Stimulated activated CD8-positive, alpha-beta memory T cell treated with anti-CD3 and anti-CD28 coated beads, Interleukin-4, amount 100 ng/mL, for 48 hours (primary cell): ENCODE measurements around the gene GSN.

ENCODE experiments used
- DNase-seq: peaks from one replicate; pipeline ENCODE4 v3.0.0-alpha.2; 2020

Gene GSN

DNA sequence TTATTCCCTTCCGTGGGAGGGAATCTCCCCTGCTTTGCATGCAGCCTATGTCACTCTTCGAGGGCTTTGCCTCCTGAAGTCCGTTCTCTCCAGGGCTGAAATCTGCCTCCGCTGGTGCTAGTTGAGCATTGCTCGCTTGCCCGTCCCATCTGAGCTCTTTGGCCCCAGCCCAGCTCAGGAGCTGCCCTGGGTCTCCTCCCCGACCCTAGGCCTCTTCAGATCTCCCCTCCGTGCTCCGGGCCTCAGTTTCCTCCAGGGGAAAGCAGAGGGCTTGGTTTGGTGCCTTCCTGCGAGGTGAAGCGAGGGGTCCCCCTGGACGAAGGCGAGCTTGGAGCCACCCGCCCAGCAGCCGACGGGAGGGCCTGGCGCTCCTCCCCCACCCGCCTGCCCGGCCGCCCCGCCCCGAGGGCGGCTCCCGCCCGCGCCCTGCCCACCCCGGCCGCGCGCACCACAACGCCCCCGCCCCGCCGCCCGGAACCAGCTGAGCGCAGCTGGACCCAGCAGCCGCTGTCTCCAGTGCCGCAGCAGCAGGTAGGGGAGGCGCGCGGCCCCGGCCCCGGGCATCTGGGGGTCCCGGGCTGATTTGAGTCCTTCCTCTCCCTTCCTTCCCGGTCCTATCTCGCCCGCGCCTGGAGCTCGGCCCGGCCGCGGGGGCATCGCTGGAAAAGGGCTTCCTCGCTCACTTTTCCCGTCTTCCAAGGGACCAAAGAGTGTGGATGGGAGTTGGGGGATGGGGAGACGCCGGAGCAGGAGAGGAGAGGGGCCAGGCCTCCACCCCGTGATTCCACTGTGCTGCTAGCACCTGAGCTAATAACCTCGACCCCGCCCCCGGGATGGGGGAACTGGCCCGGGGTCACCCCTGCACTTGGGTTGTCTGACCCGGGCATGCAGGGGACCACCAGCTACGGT is at the start of gene GSN:
Gene GSN (plus strand): TSS at position 474 of the 909 bp plus-strand sequence. CDS start 33,810 bp downstream, outside the sequence.
- peak; percentile 67 for DNase-seq

DNA sequence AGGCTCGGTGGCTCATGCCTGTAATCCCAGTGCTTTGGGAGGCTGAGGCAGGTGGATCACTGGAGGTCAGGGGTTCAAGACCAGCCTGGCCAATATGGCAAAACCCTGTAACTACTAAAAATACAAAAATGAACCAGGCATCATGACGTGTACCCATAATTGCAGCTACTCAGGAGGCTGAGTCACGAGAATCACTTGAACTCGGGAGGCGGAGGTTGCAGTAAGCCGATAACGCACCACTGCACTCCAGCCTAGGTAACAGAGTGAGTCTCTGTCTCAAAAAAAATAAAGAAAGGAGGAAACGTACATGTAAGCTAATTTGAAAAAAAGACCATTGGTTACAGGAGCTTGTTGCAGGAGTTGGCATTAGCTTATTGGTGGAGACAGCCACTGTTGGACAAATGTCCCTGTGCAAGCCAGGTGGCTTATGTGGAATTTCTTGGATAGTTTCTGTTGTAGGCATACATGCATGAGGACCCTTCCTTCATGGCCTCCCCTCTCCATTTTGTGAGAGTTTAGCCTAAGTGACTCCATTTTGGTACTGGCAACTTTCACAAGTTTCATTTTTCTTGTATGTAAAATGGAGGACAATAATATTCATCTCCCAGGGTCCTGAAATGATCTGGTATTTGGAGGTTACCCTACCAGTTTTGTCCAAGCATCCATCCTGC is 49.5 kb upstream of the GSN start:
- DNase-seq: no peak

DNA sequence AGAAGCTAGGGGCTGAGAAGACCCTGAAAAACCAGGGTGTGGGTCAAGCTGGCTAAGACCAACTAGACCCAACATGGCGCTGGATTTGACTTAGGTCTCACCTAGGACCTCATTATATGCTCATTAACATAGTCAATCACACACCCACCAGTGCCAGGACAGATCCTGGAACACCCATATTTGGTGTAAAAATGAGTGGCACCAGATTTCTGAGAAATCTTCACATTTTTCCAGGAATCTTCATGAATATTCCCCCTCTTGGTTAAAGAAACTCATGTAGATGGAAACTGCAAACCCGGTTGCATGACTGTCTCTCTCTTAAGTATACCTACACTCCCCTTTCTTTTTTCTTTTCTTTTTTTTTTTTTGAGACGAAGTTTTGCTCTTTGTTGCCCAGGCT is 48.4 kb upstream of the GSN start:
- no peak for DNase-seq

DNA sequence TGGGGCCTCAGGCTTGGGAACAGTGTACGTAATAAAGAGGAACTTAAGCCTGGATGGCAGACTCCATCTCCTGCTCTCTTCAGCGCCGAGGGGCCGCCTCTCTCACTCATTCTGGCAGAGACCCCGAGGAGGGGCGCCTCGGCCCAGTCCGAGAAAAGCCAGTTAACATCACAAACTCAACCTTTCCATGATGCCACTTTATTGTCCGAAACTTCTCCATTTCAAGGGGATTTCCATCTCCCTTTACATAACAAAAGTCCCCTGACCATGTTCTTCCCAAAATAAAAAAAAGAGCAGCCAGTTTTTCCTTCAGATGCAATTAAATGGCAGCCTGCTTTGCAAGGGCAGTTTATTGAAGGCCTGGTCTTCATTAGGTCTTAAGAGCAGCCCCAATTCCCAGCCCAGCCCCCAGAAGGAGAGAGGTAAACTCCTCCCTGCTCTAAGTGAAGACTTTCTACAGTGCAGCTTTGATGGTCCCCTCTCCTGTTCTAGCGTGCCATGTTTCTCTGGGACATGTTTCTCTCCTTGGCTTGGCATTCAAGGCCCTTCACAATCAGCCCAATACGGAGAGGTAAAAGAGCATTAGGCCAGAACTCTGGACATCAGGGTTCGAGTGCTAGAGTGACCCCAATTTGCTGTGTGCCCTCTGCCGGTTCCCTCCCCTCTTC is 46.8 kb upstream of the GSN start:
- no peak for DNase-seq

DNA sequence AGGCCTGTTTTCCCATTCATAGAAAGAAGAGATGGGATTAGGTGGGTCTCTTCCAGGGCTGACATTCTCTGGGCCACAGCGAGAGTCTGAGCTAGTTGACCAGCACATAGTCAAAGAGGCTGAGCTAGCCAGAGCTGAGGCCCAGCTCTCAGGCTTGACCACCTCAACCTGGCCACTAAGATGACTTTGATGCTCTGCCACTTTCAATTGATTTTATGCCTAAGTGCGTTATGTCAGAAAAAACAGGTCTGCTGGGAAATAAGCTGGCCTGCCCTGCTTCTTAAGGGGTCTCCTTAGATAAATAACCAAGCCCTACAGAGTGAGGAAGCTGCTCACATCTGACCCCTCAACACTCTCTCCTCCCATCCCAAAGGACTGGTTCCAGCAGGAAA is 46.3 kb upstream of the GSN start:
- no peak for DNase-seq

DNA sequence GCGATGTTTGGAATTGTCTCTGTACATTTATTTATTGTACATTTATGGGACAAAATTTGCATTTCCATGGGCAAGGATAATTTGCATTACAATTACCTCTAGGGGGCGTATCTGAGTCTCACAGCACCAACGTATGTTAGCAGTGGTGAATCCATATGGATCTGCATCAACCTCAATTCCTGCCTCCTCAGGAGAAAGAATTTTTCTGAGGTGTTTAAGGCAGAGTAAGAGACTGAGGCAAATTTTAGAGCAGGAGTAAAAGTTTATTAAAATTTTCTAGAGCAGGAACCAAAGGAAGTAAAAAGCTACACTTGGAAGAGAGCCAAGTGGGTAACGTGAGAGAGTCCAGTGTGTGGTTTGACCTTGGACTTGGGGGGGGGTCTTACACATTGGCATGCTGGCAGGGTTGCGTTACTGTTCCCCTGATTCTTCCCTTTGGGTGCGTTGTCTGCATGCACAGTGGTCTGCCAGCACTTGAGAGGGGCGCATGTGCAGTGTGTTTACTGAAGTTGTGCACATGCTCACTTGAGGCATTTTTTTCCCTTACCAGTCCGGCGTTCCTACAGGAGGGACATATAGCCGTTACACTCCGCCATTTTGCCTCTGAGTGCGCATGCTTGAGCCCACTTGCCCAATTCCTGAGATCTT is 45.3 kb upstream of the GSN start:
- no peak for DNase-seq

DNA sequence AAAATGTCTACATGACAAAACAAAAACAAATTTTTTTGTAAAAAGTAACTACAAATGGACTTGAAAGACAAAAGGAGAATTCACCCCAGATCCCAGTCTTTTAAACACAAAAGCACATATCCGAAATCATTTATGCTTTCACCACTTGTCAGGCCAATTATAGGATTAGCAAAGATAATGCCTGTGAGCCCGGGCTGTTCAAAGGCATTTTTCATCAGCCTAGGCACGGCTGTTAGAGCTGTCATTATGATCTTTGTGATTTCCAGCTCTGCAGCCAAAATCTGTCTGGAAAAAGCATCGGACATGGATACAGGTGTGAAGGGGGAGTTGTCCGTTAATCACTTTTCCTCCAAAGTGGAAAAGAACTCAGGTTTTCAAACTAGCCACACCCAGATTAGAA is 42.7 kb upstream of the GSN start:
- DNase-seq: no peak

DNA sequence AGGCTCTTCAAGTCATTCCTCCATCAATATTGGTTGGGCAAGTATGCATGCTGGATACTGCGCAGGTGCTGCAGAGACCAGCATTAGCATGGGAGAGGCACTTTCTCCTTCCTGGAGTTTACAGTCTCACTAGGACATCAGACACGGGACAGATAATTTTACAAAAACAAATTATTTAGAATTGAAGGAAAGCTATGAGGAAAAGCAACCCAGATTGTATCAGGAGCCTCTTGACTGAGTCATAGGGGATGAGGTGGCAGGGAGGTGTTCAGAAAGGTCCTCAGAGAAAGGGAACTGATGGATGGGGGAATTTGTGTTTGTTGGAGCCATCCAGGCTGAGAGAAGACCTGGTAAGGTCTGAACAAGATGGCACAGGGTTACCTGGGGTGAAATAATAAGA is 41.8 kb upstream of the GSN start:
- DNase-seq: no peak

DNA sequence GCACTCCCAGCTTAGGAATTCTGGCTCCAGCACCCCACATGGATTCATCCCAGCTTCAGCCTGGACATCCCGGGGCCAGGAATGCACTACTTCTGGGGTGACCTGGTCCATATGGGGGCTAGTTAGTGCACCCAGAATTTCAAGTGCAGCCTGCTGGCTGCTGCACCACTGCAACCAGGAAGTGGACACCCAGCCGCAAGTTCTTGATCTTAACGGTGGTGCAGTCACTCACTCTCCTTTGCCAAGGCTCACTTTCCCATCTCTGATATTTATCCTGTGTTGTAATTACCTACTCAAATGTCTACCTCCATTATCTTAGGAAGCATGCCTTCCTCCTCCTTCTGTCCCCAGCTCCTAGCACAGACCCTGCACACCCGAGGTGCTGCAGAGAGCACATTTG is 40.1 kb upstream of the GSN start:
- no peak for DNase-seq

DNA sequence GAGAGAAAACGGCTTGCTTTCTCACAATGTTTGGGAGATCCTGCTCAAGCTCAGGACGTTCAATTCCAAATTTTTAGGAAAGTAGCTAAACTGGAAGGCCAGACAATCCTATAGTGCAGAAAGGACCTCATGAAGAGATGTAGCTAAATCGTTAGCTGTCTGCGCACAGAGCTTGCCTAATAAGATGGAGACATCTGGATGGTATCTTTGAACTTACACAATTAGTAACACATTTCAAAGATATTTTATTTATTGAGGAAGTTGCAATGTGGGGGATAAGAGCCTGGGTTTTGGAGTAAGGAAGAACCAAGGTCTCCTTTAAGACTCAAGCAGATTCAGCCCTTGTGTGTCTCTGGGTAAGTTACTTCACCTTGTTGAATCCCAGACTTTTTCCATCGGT is 37.7 kb upstream of the GSN start:
- no peak for DNase-seq

DNA sequence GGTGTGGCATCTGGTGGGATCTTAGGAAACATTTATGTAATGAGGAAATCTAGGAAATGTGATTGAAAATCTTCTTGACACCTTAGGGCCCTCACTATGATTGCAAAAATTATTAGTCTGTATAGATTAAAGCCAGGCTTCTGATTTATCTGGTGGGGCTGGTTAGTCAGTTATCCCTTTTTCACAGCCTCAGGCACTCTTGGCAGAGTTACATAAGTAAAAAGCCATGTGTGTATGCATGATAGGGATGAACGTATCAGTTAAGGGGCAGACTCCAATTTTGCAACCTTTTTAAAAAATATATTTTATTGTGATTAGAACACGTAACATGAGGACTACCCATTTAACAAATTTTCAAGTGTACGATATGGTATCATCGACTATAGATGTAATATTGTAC is 35.7 kb upstream of the GSN start:
- no peak for DNase-seq

DNA sequence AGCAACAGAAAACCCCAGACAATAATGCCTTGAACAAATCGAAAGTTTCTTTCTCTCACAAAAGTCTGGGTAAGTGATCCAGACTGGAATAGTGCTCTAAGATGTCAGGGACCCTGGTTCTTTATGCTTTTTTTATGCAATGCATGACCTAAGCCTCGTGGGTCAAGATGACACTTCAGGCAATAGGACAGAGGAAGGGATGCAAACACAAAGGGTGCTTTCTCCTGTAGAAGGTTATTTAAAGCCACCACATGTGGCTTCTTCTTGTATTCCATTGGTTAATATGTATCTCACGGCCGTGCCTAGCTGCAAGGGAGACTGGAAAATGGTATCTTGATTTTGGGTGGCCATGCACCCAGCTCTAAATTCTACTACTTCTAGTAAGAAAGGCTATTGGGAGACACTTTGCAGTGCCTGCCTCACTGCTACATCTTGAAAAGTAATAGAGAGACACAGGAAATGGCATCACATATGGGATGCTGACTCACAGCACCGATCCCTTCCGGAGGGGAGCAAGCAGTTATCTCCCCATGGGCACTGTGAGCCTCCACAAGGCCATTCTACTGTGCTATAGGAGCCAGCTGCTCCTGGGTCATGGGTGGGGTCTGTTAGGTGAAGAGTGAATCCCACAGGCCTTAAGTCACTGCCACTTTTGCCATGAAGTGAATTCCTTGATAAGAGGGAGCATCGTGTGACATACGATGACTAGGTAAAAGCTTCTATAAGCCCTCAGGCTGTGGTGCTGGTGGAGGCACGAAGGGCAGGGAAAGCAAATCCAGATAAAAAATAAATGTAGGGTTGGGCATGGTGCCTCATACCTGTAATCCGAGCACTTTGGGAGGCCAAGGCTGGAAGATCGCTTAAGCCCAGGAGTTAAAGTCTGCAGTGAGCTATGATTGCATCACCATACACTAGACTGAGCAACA is 33.8 kb upstream of the GSN start:
- no peak for DNase-seq

DNA sequence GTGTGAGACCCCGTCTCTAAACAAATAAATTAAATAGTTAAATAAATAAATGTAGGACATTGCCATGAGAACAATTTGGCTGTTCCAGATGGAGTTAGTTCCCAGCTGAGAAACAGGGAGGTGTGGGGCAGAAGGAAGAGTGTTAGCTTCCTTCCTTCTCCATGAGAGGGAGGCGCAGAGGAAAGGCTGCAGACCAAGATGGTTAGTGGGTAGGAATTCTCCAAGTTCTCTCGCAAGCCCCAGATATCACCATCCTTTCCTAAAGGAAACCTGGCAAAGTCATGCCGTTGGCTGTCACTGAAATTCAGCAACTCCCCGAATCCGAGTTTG is 33.2 kb upstream of the GSN start:
- no peak for DNase-seq

DNA sequence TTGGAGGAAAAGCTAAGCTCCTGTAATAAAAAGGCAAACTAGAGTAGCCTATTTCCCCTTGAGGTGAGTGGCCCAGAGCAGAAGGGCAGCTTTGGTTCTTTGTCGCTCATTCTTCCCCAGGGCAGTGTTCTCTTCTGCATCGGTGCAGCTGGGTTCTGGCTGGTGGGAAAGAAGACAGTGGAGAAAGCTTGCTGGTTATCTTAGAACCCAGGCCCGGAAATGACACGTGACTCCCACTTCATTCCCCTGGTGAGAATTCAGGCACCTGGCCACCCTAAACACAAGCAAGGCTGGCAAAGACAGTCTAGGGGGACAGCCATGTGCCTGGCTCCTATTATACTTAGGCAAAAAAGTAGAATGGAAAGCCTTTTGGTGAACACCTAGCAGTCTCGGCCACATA is 32.5 kb upstream of the GSN start:
- DNase-seq: no peak

DNA sequence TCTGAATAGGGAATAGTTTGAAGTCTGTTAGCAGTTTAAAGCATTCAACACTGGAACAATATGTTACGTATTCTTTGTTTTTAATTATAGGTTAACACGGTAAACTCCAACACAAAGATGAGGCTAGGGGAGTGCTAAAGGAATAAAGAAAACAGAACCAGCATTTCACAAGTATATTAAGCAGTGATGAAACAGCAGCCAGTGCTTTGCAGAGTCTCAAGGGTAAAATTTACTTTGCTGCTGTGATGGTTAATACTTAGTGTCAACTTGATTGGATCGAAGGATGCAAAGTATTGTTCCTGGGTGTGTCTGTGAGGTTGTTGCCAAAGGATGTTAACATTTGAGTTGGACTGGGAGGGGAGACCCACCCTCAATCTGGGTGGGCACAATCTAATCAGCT is 30.0 kb upstream of the GSN start:
- DNase-seq: no peak

DNA sequence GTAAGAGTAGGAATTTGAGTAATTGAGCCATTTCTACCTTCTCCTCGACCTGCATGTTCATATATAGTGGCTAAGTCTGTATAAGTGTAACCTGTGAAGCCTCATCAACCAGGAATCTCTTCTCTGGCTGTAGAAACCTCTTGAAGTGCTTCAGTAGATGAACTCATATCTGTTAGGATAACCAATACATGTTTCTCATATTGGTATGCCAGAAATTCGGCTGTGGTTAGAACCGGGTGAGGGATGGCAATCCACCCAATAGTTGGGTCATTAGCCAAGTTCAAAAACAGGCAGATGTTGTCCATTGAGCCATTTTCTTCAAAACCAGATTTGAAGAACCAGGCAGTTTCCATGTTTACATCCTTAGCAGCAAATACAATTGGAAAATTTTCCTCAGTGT is 28.9 kb upstream of the GSN start:
- no peak for DNase-seq

DNA sequence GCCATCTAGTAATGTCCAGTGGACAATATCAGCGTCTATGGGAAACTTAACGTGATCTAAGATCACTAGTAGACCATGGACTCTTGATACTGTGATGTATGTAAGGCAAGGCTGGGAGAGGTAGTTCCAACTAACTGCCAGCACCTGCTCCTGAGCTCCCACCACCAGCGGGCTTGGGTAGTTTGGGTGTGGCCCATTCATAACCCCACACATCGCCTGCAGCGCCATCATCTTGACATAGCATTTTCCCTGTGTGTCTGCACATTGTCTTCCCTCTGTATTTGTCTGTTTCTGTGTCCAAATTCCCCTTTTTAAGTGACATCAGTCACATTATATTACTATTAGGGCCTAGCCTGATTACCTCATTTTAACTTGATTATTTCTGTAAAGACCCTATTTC is 28.1 kb upstream of the GSN start:
- DNase-seq: no peak

DNA sequence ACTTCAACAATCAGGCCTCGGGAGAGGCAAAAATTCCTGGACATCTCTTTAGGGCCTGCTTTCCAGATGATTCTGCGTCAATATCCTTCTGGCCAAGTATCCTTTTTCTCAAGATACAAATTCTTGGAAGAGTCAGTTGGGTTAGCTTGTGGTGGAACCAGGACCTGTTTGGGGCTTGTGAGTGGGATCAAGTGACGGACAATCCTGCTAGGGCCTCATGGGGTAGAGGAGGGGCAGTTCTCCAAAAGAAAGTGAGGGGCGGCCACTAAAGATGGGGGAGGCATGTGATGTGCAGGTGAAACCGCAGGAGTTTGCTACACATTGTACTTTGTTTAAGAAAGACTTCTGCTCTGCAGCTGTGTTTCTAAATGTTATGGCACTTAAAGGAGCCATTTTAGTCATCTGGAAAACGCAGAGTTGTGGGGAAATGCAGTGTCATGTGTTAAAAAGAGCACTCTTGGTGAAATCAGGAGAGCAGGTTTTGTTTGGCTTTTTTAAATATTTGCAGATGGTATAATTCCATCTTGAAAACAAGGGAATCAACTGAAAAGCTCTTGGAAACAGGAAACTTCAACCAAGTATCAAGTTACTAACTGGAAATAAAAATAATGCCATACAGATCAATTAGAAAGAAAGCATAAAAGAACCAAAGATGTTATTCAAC is 27.4 kb upstream of the GSN start:
- no peak for DNase-seq

DNA sequence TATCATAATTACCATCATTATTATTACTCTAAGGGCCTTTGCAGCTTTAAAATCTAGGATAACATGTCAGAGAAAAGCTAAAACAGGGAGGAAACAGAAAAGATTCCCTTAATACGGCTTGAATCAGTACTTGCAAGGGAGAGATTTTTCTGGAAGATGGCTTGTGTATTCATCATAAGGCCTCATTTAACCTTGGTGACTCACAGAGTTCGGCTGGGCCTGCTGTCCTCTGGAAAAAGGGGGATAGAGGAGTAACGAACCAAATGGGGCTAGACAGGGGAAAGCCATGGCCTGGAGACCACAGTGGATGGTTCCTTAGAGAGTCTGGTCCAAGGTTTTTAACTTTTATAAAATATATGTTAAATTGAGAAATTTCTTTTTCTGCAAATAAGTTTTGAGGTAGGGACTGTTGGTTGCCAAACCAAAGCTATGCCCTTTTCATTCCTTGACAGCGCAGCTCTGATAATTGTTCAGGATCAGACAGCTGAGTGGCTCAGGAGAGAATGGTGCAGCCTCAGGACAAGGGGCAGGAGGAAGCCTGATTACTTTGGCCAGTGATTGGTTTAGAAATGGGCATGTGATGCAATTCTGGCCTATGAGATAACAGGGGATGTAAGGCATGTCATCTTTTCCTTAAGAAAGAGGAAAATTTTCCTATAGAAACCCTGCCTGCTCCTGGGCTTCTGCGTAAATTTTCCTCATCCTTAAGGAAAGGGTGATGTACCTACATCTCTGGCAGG is 25.6 kb upstream of the GSN start:
- no peak for DNase-seq

DNA sequence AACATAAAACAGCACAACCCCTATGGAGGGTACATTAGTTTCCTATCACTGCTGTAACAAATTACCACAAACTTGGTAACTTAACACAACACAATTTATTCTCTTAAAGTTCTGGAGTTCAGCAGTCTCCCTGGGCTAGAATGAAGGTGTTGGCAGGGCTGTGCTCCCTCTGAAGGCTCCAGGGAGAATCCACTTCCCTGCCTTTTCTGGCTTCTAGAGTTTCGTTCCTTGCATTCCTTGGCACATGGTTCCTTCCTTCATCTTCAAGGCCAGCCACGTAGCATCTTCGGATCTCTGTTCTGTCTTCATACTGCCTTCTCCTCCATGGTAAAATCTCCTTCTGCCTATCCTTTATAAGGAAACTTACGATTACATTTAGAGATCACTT is 25.0 kb upstream of the GSN start:
- no peak for DNase-seq
